COLO668 (cell line): ENCODE data around the gene TRIM61.
A peak's percentile ranks its signal among the peaks of the same experiment; 100 is the strongest.
"Not testable (repeated sequence)": the region's sequence is repeated elsewhere in the genome, so short reads cannot be mapped to it uniquely, and the experiment has no call there.

Experiments used
- DNase-seq: peaks from one replicate; lab custom pipeline; 2025; ENCODE audit not compliant: unreplicated experiment; lab: John Stamatoyannopoulos, UW

The TRIM61 gene

DNA sequence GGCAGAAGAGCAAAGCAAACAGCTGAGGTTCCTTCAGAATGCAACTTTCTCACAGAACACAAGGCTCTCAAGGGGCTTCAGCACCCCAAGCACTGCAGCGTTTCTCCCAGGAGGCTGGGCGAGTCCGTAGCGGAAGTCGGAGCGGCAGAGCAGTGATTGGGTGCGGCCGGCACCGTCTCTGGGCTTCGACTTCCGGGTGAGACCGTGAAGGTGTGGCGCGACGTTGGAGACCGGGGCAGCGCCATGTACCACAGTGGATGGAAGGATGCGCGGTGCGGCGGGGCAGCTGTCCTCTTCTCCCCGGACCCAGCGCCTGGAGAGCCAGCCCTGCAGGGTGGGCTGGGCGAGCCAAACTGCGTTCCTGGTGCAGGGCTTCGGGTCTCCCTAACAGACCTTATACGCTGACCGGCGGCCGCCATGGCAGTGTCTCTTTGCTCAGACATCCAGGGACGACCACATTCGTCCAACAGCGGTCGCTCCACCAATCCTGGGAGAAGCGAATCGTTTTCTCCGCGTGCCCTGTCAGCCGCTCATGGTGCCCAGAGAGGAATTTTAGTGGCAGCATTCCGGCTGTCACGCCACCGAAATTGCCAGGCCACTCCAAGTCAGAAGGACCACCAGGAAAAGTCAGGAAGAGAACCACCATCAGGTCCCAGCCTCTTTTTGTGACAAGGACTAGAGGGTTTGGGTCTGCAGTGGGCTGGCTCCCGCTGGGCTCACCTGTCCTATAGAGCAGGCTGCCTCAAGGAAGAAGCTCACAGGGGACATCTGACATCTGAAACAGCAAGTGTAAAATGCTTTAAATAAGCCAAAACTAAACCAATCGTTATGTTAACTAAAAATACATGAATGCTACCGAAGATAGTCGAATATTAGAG lies 20.5 kb downstream of the TRIM61 start:
- DNase-seq, result peak; percentile 47

DNA sequence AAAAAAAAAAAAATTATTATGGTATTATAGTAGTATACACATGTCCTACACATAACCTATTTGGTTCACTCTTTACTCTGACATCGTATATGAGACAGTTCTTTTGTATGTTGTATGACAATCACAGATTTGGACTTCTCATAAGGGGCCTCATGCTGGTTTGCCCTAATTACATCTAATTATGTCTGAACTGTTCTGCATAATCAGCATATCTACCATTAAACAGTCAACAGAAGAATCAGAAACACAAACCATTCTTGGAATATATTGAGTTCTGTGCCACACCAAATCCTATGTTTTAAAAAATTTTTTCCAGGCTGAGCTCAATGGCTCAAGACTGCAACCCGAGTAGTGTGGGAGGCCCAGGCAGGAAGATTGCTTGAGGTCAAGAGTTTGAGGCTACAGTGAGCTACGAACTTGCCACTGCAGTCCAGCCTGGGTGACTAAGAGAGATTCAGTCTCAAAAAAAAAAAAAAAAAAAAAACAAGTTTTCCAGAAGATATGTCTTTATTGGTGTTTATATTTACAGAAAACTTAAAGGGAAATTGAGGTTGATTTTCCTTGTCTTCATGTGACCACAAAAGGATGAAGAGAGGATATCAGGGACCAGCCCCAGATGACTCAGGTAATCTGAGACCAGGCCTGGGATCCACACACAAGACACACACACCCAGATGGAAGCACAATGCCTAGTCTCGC lies 22.2 kb downstream of the TRIM61 start:
- no peak for DNase-seq

- DNase-seq, result no peak
Measured at GRCh38 chr4:164952551-164952950, 24.9 kb downstream of the TRIM61 start.

GRCh38 chr4:164949448-164950143 lies 27.9 kb downstream of the TRIM61 start:
- no peak for DNase-seq

- DNase-seq, result no peak
Measured at GRCh38 chr4:164948975-164949374, 28.5 kb downstream of the TRIM61 start.

DNA sequence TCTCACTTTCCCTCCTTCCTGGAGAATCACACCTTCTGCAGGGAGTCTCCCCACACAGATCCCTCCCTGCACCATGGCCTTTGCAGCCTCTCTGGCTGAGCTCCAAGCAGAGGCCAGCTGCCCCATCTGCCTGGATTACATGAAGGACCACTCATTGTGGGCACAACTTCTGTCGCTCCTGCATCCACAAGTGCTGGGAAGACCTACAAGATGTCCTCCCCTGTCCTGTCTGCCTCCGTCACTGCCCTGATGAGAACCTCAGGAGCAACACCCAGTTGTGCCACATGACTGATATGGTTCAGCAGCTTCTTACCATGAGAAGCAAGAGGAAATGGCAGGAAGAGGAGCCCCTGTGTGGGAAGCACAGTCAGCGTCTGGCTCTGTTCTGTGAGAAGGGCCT lies 29.5 kb downstream of the TRIM61 start:
- not testable (repeated sequence) for DNase-seq

DNA sequence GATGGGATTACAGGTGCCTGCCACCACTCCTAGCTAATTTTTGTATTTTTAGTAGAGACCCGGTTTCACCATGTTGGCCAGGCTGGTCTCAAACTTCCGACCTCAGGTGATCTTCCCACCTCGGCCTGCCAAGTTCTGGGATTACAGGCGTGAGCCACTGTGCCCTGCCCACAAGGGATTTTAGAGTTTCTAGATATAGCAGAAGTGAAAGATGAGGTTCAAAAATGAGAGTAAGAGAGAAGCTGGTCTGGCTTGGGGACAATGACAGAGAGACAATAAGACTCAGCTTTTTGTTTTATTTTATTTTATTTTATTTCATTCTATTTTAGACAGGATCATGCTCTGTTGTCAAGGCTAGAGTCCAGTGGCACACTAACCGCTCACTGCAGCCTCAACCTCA lies 30.6 kb downstream of the TRIM61 start:
- DNase-seq, result no peak

- DNase-seq, result no peak
Measured at GRCh38 chr4:164945146-164945545, 32.3 kb downstream of the TRIM61 start.

GRCh38 chr4:164943192-164943591 lies 34.3 kb downstream of the TRIM61 start:
- DNase-seq, result no peak

GRCh38 chr4:164937576-164938270 lies 39.7 kb downstream of the TRIM61 start:
- no peak for DNase-seq

GRCh38 chr4:164935865-164936606 lies 41.4 kb downstream of the TRIM61 start:
- not testable (repeated sequence) for DNase-seq

DNA sequence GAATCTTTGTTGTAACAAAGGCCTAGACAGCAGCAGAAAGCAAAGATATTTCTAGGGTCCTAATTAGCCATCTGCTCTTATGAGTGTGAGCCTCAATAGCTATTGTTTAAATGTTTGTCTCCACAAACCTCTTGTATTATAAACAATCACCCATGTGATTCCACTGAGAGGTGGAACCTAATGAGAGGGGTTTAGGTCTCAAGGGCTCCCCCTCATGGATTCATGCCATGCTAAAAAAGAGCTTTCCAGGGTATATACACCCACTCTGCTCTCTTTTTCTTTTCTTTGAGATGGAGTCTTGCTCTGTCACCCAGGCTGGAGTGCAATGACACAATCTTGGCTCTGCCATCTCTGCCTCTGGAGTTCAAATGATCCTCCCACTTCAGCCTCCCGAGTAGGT lies 42.1 kb downstream of the TRIM61 start:
- DNase-seq, result no peak

- no peak for DNase-seq
Measured at GRCh38 chr4:164933244-164933643, 44.2 kb downstream of the TRIM61 start.

- DNase-seq, result no peak
Measured at GRCh38 chr4:164931551-164932324, 45.7 kb downstream of the TRIM61 start.

- no peak for DNase-seq
Measured at GRCh38 chr4:164930647-164931046, 46.8 kb downstream of the TRIM61 start.

GRCh38 chr4:164927101-164927500 lies 50.4 kb downstream of the TRIM61 start:
- DNase-seq, result not testable (repeated sequence)

DNA sequence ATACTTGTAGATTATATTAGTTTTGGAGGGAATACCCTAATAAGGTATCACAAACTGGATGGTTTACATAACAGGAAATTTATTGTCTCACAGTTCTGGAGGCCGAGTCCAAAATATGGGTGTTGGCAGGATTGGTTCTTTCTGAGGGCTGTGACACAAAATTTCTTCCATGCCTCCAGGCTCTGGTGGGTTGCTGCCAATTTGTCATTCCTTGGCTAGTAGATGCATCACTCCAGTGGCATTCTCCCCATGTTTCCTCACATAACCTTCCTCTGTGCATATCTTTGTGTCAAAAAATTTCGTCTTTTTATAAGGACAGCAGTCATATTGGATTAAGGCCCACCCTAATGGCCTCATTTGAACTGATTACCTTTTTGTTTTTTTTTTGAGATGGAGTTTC lies 51.2 kb downstream of the TRIM61 start:
- no peak for DNase-seq

GRCh38 chr4:164924670-164925238 lies 52.7 kb downstream of the TRIM61 start:
- DNase-seq, result no peak

GRCh38 chr4:164918956-164919355 lies 58.5 kb downstream of the TRIM61 start:
- DNase-seq, result no peak
